ENCODE data around the gene ZDHHC19. TPM values are rescaled to one million over a fixed set of nuclear protein-coding genes. Genes with fewer than 3 reads are reported as not detected.

ZDHHC19 gene
- total RNA-seq, 4 donors from 2014 or later, result not detected

GRCh38 chr3:196180346-196180745 lies 30.9 kb downstream of the ZDHHC19 start:
- Histone ChIP-seq H3K4me3 (replicated peaks in 1 of 3) (no peak overlapping the region), H3K9me3 (no peaks in the 10 kb centered on the region), H3K36me3 (no peaks in the 10 kb centered on the region), H3K4me1 (no peaks in the 10 kb centered on the region), H3K27ac (no peak overlapping the region), H3K27me3 (no peaks in the 10 kb centered on the region)
- WGBS, 2 donors, result 87% methylated on average over 9 of the region's 9 CpGs
- intact Hi-C loops (cut with DNase I), result no loop called here
- DNase-seq, result no peak
- TF ChIP-seq CTCF (IDR thresholded peaks at IDR 0.05) (no peak), POLR2A (IDR thresholded peaks at IDR 0.05) (no peak)

- WGBS, 2 donors, result 61 to 65% methylated on average over 24 of the region's 24 CpGs
- intact Hi-C loops (cut with DNase I), result no loop called here
These were observed 31.6 kb downstream of the ZDHHC19 start for GRCh38 chr3:196179380-196180308.

GRCh38 chr3:196178993-196179379 lies 32.2 kb downstream of the ZDHHC19 start:
- Histone ChIP-seq H3K4me1 (no peaks in the 10 kb centered on the region), H3K27ac (no peak overlapping the region), H3K9me3 (no peaks in the 10 kb centered on the region), H3K4me3 (replicated peaks in 1 of 3) (no peak overlapping the region), H3K27me3 (no peaks in the 10 kb centered on the region), H3K36me3 (no peaks in the 10 kb centered on the region)
- TF ChIP-seq CTCF (IDR thresholded peaks at IDR 0.05), result no peak
- no peak for TF ChIP-seq POLR2A (IDR thresholded peaks at IDR 0.05)
- intact Hi-C loops (cut with DNase I), result no loop called here
- WGBS, 2 donors, result 76 to 85% methylated on average over 6 of the region's 6 CpGs
- DNase-seq, result no peak

More at GRCh38 chr3:196179380-196180308, 31.6 kb downstream of the ZDHHC19 start:
- H3K27ac ChIP-seq, result no peak overlapping the region
- H3K4me3 ChIP-seq (replicated peaks in 1 of 3), result no peak overlapping the region
- no peak for DNase-seq
- no peaks in the 10 kb centered on the region for H3K36me3 ChIP-seq
- H3K9me3 ChIP-seq, result no peaks in the 10 kb centered on the region
- TF ChIP-seq POLR2A (IDR thresholded peaks at IDR 0.05), result no peak
- TF ChIP-seq CTCF (IDR thresholded peaks at IDR 0.05), result no peak
- H3K4me1 ChIP-seq, result no peaks in the 10 kb centered on the region
- no peaks in the 10 kb centered on the region for H3K27me3 ChIP-seq

- no peak overlapping the region for H3K4me3 ChIP-seq (replicated peaks in 1 of 3)
- TF ChIP-seq POLR2A (IDR thresholded peaks at IDR 0.05) (no peak), CTCF (IDR thresholded peaks at IDR 0.05) (no peak)
- 25 to 31% methylated on average over 4 of the region's 4 CpGs for WGBS, 2 donors
- intact Hi-C loops (cut with DNase I), result no loop called here
- no peak for DNase-seq
- H3K27me3 ChIP-seq, result no peaks in the 10 kb centered on the region
- no peak overlapping the region for H3K27ac ChIP-seq
- no peaks in the 10 kb centered on the region for H3K36me3 ChIP-seq
- H3K4me1 ChIP-seq, result no peaks in the 10 kb centered on the region
- H3K9me3 ChIP-seq, result no peaks in the 10 kb centered on the region
These were observed 33.2 kb downstream of the ZDHHC19 start for GRCh38 chr3:196177967-196178366.

- intact Hi-C loops (cut with DNase I), result no loop called here
These were observed 33.6 kb downstream of the ZDHHC19 start for GRCh38 chr3:196177567-196177966.

More at GRCh38 chr3:196177567-196177966, 33.6 kb downstream of the ZDHHC19 start:
- Histone ChIP-seq H3K4me3 (replicated peaks in 1 of 3) (no peak overlapping the region), H3K4me1 (no peaks in the 10 kb centered on the region), H3K27ac (no peak overlapping the region), H3K36me3 (no peaks in the 10 kb centered on the region), H3K9me3 (no peaks in the 10 kb centered on the region), H3K27me3 (no peaks in the 10 kb centered on the region)
- DNase-seq, result no peak
- WGBS, 2 donors, result 69 to 76% methylated on average over 16 of the region's 16 CpGs
- TF ChIP-seq POLR2A (IDR thresholded peaks at IDR 0.05) (no peak), CTCF (IDR thresholded peaks at IDR 0.05) (no peak)

All from thyroid gland (tissue), 4 donors.